Measurements from ENCODE around the gene SZT2.

GRCh38 chr1:43372172-43372571 lies 17.5 kb upstream of the SZT2 start:
- TF ChIP-seq CTCF (IDR thresholded peaks at IDR 0.05) (no peak), POLR2A (IDR thresholded peaks at IDR 0.05) (no peak), POLR2AphosphoS5 (IDR thresholded peaks at IDR 0.05) (no peak)
